ENCODE results near the gene PLPP3.

Gene PLPP3

DNA sequence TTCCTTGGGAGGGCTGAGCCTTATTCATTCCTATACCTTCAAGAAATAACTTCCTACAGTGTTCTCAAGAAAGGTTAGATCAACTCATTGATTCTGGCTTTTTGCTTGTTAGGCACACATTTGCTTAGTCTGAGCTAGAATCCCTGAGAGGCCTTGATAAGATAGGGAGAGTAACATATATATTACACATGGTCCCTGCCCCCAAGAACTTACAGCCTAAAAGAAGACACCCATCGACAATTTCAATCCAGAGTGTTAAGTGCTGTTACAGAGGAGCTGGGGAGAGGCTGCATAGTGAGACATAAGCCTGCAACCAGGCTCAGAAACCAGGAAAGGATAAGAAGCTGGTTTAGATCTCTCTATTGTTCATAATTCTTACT, 68.7 kb downstream of the PLPP3 start:
- peaks cover 5% of the 10 kb centered on the region for H3K4me1 ChIP-seq
- H3K36me3 ChIP-seq: no peaks in the 10 kb centered on the region
- no peak overlapping the region for H3K4me3 ChIP-seq (ENCODE audit: low read depth, low read length)
- no peak for DNase-seq
- no peaks in the 10 kb centered on the region for H3K9me3 ChIP-seq
- TF ChIP-seq, protein P1, sequence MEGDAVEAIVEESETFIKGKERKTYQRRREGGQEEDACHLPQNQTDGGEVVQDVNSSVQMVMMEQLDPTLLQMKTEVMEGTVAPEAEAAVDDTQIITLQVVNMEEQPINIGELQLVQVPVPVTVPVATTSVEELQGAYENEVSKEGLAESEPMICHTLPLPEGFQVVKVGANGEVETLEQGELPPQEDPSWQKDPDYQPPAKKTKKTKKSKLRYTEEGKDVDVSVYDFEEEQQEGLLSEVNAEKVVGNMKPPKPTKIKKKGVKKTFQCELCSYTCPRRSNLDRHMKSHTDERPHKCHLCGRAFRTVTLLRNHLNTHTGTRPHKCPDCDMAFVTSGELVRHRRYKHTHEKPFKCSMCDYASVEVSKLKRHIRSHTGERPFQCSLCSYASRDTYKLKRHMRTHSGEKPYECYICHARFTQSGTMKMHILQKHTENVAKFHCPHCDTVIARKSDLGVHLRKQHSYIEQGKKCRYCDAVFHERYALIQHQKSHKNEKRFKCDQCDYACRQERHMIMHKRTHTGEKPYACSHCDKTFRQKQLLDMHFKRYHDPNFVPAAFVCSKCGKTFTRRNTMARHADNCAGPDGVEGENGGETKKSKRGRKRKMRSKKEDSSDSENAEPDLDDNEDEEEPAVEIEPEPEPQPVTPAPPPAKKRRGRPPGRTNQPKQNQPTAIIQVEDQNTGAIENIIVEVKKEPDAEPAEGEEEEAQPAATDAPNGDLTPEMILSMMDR (IDR thresholded peaks at IDR 0.05; ENCODE audit: low read depth, low read length): no peak
- H3K27me3 ChIP-seq: no peaks in the 10 kb centered on the region

DNA sequence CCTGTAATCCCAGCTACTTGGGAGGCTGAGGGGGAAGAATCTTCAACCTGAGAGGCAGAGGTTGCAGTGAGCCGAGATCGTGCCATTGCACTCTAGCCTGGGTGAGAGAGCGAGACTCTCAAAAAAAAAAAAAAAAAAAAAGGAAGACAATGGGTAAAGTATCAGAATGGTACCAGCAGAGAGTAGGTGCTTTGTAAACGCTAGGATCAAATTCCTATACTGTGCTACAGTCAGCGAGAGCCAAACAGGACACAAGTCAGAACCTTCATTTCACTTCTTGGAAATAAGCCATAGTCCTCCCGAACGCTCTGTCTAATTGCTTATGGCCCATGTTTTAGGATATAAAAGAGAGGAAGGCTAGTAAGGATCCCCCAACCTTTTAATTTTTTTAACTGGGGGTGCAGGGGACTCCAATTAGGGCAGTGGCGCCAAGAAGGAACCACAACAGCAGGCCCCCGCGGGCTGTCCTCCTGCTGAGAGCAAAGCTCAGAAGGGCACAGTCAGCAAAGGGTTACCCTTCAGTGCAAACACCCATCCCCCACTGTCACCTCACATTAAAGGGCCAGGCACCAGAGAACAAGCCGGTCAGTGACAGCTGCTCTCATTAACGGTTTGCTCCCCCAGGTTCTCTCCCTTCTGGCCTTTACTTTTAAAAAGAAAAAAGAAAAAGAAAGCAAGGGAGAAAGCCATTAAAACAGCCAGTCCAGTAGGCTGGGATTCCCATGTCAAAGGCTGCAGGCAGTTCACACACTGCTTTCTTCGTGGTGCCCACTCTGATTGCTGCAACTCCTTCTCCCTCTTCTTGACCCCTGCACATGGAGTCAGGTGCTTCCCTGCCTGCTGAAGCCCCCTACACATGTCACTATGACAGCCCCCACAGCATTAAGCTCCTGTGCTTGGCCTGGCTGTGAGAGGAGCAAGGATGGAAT, 69.4 kb downstream of the PLPP3 start:
- no peaks in the 10 kb centered on the region for H3K27me3 ChIP-seq
- H3K4me1 ChIP-seq: peaks cover 5% of the 10 kb centered on the region
- H3K9me3 ChIP-seq: no peaks in the 10 kb centered on the region
- no peaks in the 10 kb centered on the region for H3K36me3 ChIP-seq
- TF ChIP-seq, protein P1 (IDR thresholded peaks at IDR 0.05; ENCODE audit: low read depth, low read length): no peak
- no peak overlapping the region for H3K4me3 ChIP-seq (ENCODE audit: low read depth, low read length)
- no peak for DNase-seq

DNA sequence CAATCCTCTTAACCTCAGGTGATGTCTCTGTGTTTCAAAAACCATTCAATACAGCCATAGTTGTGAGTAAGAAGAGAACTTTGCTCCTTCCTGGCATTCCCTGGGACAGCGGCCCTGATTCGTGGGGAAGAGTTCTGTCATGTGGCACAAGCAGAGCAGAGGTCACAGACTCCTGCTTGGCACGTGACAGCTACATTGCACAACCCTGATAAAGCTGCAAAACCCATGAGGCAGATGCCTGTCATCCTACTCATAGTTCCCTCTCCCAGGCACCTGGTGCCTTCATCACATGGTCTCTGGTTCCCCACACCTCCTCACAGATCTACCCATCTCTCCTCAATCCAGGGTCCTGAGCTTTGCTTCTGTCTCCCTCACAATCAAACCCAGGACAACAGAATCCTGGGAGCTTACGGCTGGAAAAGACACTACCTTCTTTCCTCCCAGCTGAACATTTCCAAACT, 70.8 kb downstream of the PLPP3 start:
- Histone ChIP-seq H3K9me3 (no peaks in the 10 kb centered on the region), H3K4me1 (peaks cover 5% of the 10 kb centered on the region), H3K4me3 (ENCODE audit: low read depth, low read length) (no peak overlapping the region), H3K27me3 (no peaks in the 10 kb centered on the region), H3K36me3 (no peaks in the 10 kb centered on the region)
- TF ChIP-seq, protein P1 (IDR thresholded peaks at IDR 0.05; ENCODE audit: low read depth, low read length): no peak
- peak; percentile 3 for DNase-seq

DNA sequence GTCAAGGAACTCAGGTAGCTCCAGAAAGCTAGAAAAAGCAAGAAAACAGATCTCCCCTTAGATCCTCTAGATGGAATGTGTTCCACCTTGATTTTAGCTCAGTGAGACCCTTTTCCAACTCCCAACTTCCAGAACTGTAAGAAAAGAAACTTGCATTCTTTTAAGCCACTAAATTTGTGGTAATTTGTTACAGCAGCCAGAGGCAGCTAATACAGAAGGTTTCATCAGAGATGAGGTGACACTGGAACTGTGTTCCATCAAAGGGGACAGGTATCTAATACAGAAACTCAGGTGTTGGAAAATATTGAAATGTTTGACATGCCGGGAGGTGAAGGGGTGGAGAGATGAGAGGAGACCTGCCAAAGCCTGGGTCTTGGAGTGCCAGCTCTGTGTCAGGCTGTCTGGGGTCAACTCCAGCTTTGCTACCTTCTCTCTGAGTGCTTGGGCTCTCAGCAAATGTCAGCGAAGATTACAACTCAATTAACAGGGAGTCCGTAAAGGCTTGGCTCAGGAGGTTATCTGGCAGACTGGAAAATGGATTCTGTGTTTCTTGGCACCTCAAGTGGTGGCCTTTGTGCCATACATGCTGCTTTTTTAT, 71.3 kb downstream of the PLPP3 start:
- no peak for DNase-seq
- Histone ChIP-seq H3K4me3 (ENCODE audit: low read depth, low read length) (no peak overlapping the region), H3K4me1 (peaks cover 5% of the 10 kb centered on the region), H3K9me3 (no peaks in the 10 kb centered on the region), H3K36me3 (no peaks in the 10 kb centered on the region), H3K27me3 (no peaks in the 10 kb centered on the region)
- TF ChIP-seq, protein P1 (IDR thresholded peaks at IDR 0.05; ENCODE audit: low read depth, low read length): no peak

DNA sequence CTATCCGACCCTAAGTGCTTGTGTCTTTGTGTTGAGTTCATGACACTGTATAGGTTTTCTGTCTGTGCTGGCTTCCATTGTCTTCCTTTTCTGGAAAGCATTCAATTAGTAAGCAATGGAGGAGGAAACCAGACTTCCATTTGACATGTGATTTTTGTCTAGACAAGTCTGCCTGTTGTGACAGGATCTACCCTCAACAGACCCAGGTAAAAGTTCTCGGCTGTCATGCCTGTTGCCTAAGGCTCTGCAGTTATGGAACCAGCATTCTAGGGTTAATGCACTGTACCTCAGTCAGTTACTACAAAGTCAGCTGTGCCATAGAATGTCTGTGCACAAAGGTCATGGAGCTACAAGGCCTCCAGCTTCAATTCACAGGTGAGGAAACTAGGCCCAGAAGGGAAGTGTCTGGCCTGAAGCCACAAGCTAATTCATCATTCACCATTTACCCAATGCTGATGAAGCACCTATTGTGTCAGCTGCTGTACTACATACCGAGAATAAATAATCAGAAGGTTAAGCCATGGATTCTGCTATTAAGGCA, 72.3 kb downstream of the PLPP3 start:
- H3K36me3 ChIP-seq: no peaks in the 10 kb centered on the region
- DNase-seq: no peak
- TF ChIP-seq, protein P1 (IDR thresholded peaks at IDR 0.05; ENCODE audit: low read depth, low read length): no peak
- H3K9me3 ChIP-seq: no peaks in the 10 kb centered on the region
- H3K4me1 ChIP-seq: peaks cover 5% of the 10 kb centered on the region
- no peak overlapping the region for H3K4me3 ChIP-seq (ENCODE audit: low read depth, low read length)
- H3K27me3 ChIP-seq: no peaks in the 10 kb centered on the region
